Measurements from ENCODE around the gene GABARAP. TPM values are rescaled to one million over a fixed set of nuclear protein-coding genes. Genes with fewer than 3 reads are reported as not detected.
A peak's percentile ranks its signal among the peaks of the same experiment; 100 is the strongest.

GABARAP gene
- total RNA-seq, 2 donors from 2014 or later, result 145 to 482 TPM

DNA sequence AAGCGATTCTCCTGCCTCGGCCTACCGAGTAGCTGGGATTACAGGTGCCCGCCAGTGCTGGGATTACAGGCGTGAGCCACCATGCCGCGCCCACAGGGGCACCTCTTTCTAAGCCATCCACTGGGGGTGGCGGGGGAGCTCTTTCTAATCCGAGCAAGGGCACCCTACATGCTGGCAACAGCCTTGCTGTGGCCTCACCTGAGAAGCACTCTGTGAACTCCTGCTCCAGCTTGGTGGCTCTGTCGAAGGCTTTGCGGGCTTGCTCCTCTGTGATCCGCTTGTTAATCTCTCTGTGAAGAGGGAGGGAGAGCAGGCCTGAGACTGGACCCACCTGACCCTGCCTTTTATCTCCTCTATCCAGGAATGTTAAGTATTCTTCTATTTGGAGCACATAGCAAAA, 51.2 kb downstream of the GABARAP start:
- Histone ChIP-seq H3K4me1 (no peaks in the 10 kb centered on the region), H3K36me3 (replicated peaks in 1 of 2; ENCODE audit: insufficient read depth in 1 of 2, low read depth in 2 of 2) (no peaks in the 10 kb centered on the region), H3K4me3 (no peak overlapping the region), H3K27me3 (no peaks in the 10 kb centered on the region), H3K27ac (no peak overlapping the region), H3K9me3 (no peaks in the 10 kb centered on the region)
- intact Hi-C loops (cut with DNase I), result no loop called here
- ATAC-seq, result no peak
- WGBS, 2 donors, result 89 to 90% methylated on average over 8 to 9 of the region's 12 CpGs
- DNase-seq, result no peak
- TF ChIP-seq, protein P1, sequence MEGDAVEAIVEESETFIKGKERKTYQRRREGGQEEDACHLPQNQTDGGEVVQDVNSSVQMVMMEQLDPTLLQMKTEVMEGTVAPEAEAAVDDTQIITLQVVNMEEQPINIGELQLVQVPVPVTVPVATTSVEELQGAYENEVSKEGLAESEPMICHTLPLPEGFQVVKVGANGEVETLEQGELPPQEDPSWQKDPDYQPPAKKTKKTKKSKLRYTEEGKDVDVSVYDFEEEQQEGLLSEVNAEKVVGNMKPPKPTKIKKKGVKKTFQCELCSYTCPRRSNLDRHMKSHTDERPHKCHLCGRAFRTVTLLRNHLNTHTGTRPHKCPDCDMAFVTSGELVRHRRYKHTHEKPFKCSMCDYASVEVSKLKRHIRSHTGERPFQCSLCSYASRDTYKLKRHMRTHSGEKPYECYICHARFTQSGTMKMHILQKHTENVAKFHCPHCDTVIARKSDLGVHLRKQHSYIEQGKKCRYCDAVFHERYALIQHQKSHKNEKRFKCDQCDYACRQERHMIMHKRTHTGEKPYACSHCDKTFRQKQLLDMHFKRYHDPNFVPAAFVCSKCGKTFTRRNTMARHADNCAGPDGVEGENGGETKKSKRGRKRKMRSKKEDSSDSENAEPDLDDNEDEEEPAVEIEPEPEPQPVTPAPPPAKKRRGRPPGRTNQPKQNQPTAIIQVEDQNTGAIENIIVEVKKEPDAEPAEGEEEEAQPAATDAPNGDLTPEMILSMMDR (IDR thresholded peaks at IDR 0.05), result no peak
- TF ChIP-seq POLR2A (IDR thresholded peaks at IDR 0.05), result no peak

DNA sequence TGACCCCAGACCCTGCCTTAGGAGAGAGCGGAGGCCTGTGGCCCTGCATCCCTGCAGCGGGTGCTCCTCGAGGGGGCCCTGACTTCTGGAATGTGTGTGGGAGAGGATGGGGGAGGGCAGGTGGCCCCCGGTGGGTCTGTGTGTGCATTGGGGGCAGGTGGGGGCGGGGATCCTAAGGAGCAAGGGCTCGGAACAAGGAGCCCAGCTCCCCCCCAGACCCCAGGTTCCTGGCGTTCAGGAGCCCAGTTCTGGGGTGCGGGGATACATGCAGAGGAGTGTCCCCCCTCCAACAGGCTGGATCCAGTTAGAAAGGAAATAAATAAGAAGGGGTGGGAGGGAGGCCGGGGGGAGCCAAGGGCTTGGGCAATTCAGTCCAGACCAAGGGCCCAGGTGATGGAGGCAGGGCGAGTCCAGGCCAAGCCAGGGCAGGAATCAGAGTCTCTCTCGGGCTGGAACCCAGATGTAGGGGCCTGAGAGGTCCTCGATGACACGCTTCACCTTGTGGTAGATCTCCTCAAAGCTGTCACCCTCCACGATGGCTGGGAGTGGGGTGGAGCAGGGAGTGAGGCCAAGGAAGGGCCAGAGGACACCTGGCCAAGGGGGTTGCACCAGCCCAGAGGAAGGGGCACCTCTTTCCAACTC, 51.9 kb downstream of the GABARAP start:
- intact Hi-C loops (cut with DNase I), result no loop called here
- no peaks in the 10 kb centered on the region for H3K27me3 ChIP-seq
- H3K4me1 ChIP-seq, result no peaks in the 10 kb centered on the region
- no peak overlapping the region for H3K27ac ChIP-seq
- TF ChIP-seq, protein P1 (IDR thresholded peaks at IDR 0.05), result no peak
- no peak for TF ChIP-seq POLR2A (IDR thresholded peaks at IDR 0.05)
- H3K36me3 ChIP-seq (replicated peaks in 1 of 2; ENCODE audit: insufficient read depth in 1 of 2, low read depth in 2 of 2), result no peaks in the 10 kb centered on the region
- DNase-seq, result no peak
- no peak for ATAC-seq
- no peak overlapping the region for H3K4me3 ChIP-seq
- no peaks in the 10 kb centered on the region for H3K9me3 ChIP-seq
- WGBS, 2 donors, result 90 to 93% methylated on average over 10 to 14 of the region's 14 CpGs

MicroRNA genes within 50 kb of the gene (microRNA counts, 767-probe panel; counts per million panel counts)
- microRNA hsa-miR-324-3p (0 to 736 counts per million in 2 donors), microRNA hsa-miR-324-5p (0 to 736 counts per million in 2 donors)

Small RNAs within 50 kb of the gene (microRNA-seq; reads per million reads assigned to microRNA genes)
- gene MIR324 (ENCODE audit: borderline number of aligned reads in 2 of 2, borderline replicate concordance in 2 of 2), result 544 to 651 reads per million in 2 donors

Small RNAs within 50 kb of the gene (small RNA-seq; reads per million reads assigned to genes)
- gene AC120057.4 (not detected), gene MIR324 (3.6 reads per million, percentile 82 among the genes with 10 or more reads in this experiment), gene RF00019 (not detected)

Other genes with a start within 250 kb of the GABARAP start
- gene ALOX12, start 246.4 kb downstream of the GABARAP start, total RNA-seq, result not detected
- gene RNASEK, start 229.8 kb downstream of the GABARAP start, total RNA-seq, result 10 to 100 TPM in 1 of 2 donors, 1 to 10 TPM in 1; 9.9 to 87.4 TPM
- 1 to 10 TPM; 1.6 to 8.9 TPM for gene BCL6B, start 219.4 kb downstream of the GABARAP start, total RNA-seq
- 1 to 10 TPM in 1 of 2 donors, not detected in 1; 1.6 TPM for gene SLC16A13, start 206.4 kb downstream of the GABARAP start, total RNA-seq
- 10 to 100 TPM in 1 of 2 donors, 1 to 10 TPM in 1; 4.2 to 10.9 TPM for gene SLC16A11, start 198.4 kb downstream of the GABARAP start, total RNA-seq
- gene CLEC10A, start 162.2 kb downstream of the GABARAP start, total RNA-seq, result 1 to 10 TPM in 1 of 2 donors, under 1 TPM in 1; 0.33 to 1.0 TPM
- not detected for gene ASGR2, start 127.6 kb downstream of the GABARAP start, total RNA-seq
- 1 to 10 TPM in 1 of 2 donors, not detected in 1; 4.6 TPM for gene ASGR1, start 63.1 kb downstream of the GABARAP start, total RNA-seq
- gene DLG4, start 22.6 kb downstream of the GABARAP start, total RNA-seq, result 1 to 10 TPM; 3.6 to 9.3 TPM
- 1,000 to 10,000 TPM in 1 of 2 donors, 100 to 1,000 TPM in 1; 887 to 1,901 TPM for gene ACADVL, start 22.5 kb downstream of the GABARAP start, total RNA-seq
- 10 to 100 TPM; 19.5 to 41.5 TPM for gene DVL2, start 7.9 kb downstream of the GABARAP start, total RNA-seq
- gene PHF23, start 3.0 kb downstream of the GABARAP start, total RNA-seq, result 10 to 100 TPM; 11.9 to 15.8 TPM
- 10 to 100 TPM; 33.5 to 44.8 TPM for gene CTDNEP1, start 9.3 kb upstream of the GABARAP start, total RNA-seq
- 10 to 100 TPM; 10.2 to 16.3 TPM for gene ELP5, start 9.8 kb upstream of the GABARAP start, total RNA-seq
- gene CLDN7, start 20.0 kb upstream of the GABARAP start, total RNA-seq, result 10 to 100 TPM; 72.9 to 92.3 TPM
- 10 to 100 TPM in 1 of 2 donors, 1 to 10 TPM in 1; 1.3 to 10.5 TPM for gene SLC2A4, start 39.3 kb upstream of the GABARAP start, total RNA-seq
- gene YBX2, start 52.2 kb upstream of the GABARAP start, total RNA-seq, result 1 to 10 TPM in 1 of 2 donors, under 1 TPM in 1; 0.26 to 1.3 TPM
- gene EIF5A, start 65.2 kb upstream of the GABARAP start, total RNA-seq, result 100 to 1,000 TPM in 1 of 2 donors, 10 to 100 TPM in 1; 97.0 to 134 TPM
- gene GPS2, start 72.9 kb upstream of the GABARAP start, total RNA-seq, result 10 to 100 TPM; 71.9 to 75.8 TPM
- gene NEURL4, start 86.9 kb upstream of the GABARAP start, total RNA-seq, result 10 to 100 TPM; 28.8 to 41.2 TPM
- gene ACAP1, start 94.1 kb upstream of the GABARAP start, total RNA-seq, result 1 to 10 TPM in 1 of 2 donors, under 1 TPM in 1; 0.99 to 2.1 TPM
- 1 to 10 TPM; 2.6 to 5.6 TPM for gene KCTD11, start 109.7 kb upstream of the GABARAP start, total RNA-seq
- gene TMEM95, start 112.7 kb upstream of the GABARAP start, total RNA-seq, result not detected
- gene TNK1, start 138.6 kb upstream of the GABARAP start, total RNA-seq, result 10 to 100 TPM; 12.7 to 15.8 TPM
- gene PLSCR3, start 152.1 kb upstream of the GABARAP start, total RNA-seq, result 10 to 100 TPM; 13.2 to 15.8 TPM
- gene TMEM256, start 161.6 kb upstream of the GABARAP start, total RNA-seq, result 10 to 100 TPM; 14.5 to 21.8 TPM
- 1 to 10 TPM; 5.2 to 6.3 TPM for gene NLGN2, start 165.4 kb upstream of the GABARAP start, total RNA-seq
- gene SPEM1, start 177.9 kb upstream of the GABARAP start, total RNA-seq, result not detected
- not detected for gene SPEM2, start 183.2 kb upstream of the GABARAP start, total RNA-seq
- not detected for gene SPEM3, start 186.4 kb upstream of the GABARAP start, total RNA-seq
- 1 to 10 TPM; 3.6 to 9.6 TPM for gene TMEM102, start 193.0 kb upstream of the GABARAP start, total RNA-seq
- 1 to 10 TPM in 1 of 2 donors, not detected in 1; 2.1 TPM for gene FGF11, start 197.1 kb upstream of the GABARAP start, total RNA-seq
- gene CHRNB1, start 202.6 kb upstream of the GABARAP start, total RNA-seq, result 1 to 10 TPM; 2.6 to 8.8 TPM
- 10 to 100 TPM; 30.9 to 38.2 TPM for gene ZBTB4, start 237.2 kb upstream of the GABARAP start, total RNA-seq
- gene SLC35G6, start 239.0 kb upstream of the GABARAP start, total RNA-seq, result not detected
- gene POLR2A, start 241.9 kb upstream of the GABARAP start, total RNA-seq, result 100 to 1,000 TPM in 1 of 2 donors, 10 to 100 TPM in 1; 36.3 to 124 TPM